Parathyroid adenoma (tissue), 2 donors: Measurements from ENCODE around the gene SUGP2.

Experiments
- H2AFZ ChIP-seq: fragments of 300-600 bp; sonication (generic); one replicate; pipeline ENCODE4 v1.7.0; 2017; ENCODE audit warnings: antibody characterized with exemption, mild to moderate bottlenecking
- H3K27ac ChIP-seq: fragments of 300-600 bp; sonication (generic); one replicate; pipeline ENCODE4 v1.7.0; 2017
- H3K27me3 ChIP-seq: fragments of 300-600 bp; sonication (generic); one replicate; pipeline ENCODE4 v1.7.0; 2017; ENCODE audit warnings: low read length; ENCODE audit not compliant: control insufficient read depth, insufficient read depth
- H3K36me3 ChIP-seq: fragments of 300-600 bp; sonication (generic); one replicate; pipeline ENCODE4 v1.7.0; 2017; ENCODE audit warnings: low read length; ENCODE audit not compliant: control insufficient read depth, insufficient read depth
- H3K4me1 ChIP-seq: fragments of 300-600 bp; sonication (generic); one replicate; pipeline ENCODE4 v1.7.0; 2017; ENCODE audit warnings: control low read depth
- H3K4me2 ChIP-seq: fragments of 300-600 bp; sonication (generic); one replicate; pipeline ENCODE4 v1.7.0; 2017; ENCODE audit warnings: low read length
- H3K4me3 ChIP-seq: fragments of 300-600 bp; sonication (generic); one replicate; pipeline ENCODE4 v1.7.0; 2017; ENCODE audit warnings: low read depth, low read length
- H3K79me2 ChIP-seq: fragments of 300-600 bp; sonication (generic); one replicate; pipeline ENCODE4 v1.7.0; 2017; ENCODE audit warnings: control low read depth
- H3K9ac ChIP-seq: fragments of 300-600 bp; sonication (generic); one replicate; pipeline ENCODE4 v1.7.0; 2017; ENCODE audit warnings: mild to moderate bottlenecking
- H3K9me3 ChIP-seq: fragments of 300-600 bp; sonication (generic); one replicate; pipeline ENCODE4 v1.7.0; 2017; ENCODE audit warnings: low read length; ENCODE audit not compliant: control insufficient read depth
- TF ChIP-seq, protein P1 (sequence below): fragments of 300-600 bp; sonication (generic); IDR thresholded peaks from one replicate; pipeline ENCODE4 v1.7.0; 2017; ENCODE audit warnings: antibody characterized with exemption, mild to moderate bottlenecking
- donor health status: primary hyperparathyroidism.

Gene SUGP2

DNA sequence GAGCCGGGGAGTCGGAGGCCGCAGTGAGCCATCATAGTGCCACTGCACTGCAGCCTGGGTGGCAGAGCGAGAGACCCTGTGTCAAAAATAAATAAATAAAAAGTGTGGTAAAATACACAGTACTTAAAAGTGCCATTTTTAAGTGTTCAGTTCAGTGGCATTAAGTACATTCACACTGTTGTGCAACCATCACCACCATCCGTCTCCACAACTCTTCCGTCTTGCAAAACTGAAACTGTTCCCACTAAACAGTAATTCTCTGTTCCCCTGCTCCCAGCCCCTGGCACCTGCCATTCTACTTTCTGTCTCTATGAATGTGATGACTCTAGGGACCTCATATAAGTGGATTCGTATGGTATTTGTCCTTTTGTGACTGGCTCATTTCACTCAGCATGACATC lies 43.8 kb upstream of the SUGP2 start:
- H3K4me3 ChIP-seq, result no peak overlapping the region
- no peaks in the 10 kb centered on the region for H3K36me3 ChIP-seq
- peaks cover 41% of the 10 kb centered on the region for H3K79me2 ChIP-seq
- no peak overlapping the region for H3K4me2 ChIP-seq
- no peak overlapping the region for H3K27ac ChIP-seq
- H3K4me1 ChIP-seq, result no peaks in the 10 kb centered on the region
- H2AFZ ChIP-seq, result no peak overlapping the region
- no peak overlapping the region for H3K9ac ChIP-seq
- H3K27me3 ChIP-seq, result no peaks in the 10 kb centered on the region
- H3K9me3 ChIP-seq, result no peaks in the 10 kb centered on the region
- TF ChIP-seq, protein P1, sequence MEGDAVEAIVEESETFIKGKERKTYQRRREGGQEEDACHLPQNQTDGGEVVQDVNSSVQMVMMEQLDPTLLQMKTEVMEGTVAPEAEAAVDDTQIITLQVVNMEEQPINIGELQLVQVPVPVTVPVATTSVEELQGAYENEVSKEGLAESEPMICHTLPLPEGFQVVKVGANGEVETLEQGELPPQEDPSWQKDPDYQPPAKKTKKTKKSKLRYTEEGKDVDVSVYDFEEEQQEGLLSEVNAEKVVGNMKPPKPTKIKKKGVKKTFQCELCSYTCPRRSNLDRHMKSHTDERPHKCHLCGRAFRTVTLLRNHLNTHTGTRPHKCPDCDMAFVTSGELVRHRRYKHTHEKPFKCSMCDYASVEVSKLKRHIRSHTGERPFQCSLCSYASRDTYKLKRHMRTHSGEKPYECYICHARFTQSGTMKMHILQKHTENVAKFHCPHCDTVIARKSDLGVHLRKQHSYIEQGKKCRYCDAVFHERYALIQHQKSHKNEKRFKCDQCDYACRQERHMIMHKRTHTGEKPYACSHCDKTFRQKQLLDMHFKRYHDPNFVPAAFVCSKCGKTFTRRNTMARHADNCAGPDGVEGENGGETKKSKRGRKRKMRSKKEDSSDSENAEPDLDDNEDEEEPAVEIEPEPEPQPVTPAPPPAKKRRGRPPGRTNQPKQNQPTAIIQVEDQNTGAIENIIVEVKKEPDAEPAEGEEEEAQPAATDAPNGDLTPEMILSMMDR, result no peak

DNA sequence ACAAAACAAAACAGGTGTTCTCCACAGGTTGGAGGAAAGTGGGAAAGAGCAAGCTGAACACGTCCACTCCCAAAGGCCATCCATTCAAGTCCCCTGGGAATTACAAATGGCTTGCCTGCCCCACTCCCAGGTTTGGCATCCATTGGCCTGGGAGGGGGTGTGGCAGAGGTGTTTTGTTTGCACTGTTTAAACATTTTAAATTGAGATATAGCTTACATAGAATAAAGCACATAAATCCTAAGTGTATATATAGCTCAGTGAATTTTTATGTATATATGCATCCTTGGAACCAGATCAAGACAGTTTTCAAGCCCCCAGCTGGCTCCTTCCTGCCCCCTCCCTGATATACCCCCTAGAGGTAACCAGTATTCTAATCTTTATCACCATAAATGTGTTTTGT lies 43.2 kb upstream of the SUGP2 start:
- no peaks in the 10 kb centered on the region for H3K4me1 ChIP-seq
- no peaks in the 10 kb centered on the region for H3K36me3 ChIP-seq
- H3K27me3 ChIP-seq, result no peaks in the 10 kb centered on the region
- TF ChIP-seq, protein P1, result no peak
- no peak overlapping the region for H3K9ac ChIP-seq
- no peak overlapping the region for H3K4me3 ChIP-seq
- no peak overlapping the region for H3K27ac ChIP-seq
- H3K9me3 ChIP-seq, result no peaks in the 10 kb centered on the region
- H3K79me2 ChIP-seq, result peaks cover 40% of the 10 kb centered on the region
- no peak overlapping the region for H3K4me2 ChIP-seq
- no peak overlapping the region for H2AFZ ChIP-seq

DNA sequence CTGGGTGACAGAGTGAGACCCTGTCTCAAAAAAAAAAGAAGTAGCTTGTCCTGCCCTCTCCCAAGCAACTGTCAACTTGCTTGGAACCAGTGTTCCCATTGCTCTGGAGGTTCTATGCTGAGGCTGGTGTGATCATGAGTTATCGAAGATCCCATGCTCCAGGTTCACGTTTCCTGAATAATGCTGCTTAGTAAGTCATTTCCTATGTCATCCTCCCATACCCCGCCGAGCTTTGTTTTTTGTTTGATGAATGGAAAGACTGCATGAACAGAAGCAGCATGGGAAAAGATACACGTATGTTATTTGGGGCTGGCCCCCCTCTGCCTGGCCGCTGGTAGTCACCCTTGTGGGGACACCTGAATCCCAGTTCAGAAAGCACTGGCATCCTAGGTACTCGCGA lies 41.8 kb upstream of the SUGP2 start:
- Histone ChIP-seq H3K4me2 (no peak overlapping the region), H3K79me2 (peaks cover 45% of the 10 kb centered on the region), H3K4me3 (no peak overlapping the region), H3K9me3 (no peaks in the 10 kb centered on the region), H2AFZ (no peak overlapping the region), H3K27me3 (no peaks in the 10 kb centered on the region), H3K4me1 (no peaks in the 10 kb centered on the region), H3K27ac (no peak overlapping the region), H3K9ac (no peak overlapping the region), H3K36me3 (no peaks in the 10 kb centered on the region)
- TF ChIP-seq, protein P1, result no peak

DNA sequence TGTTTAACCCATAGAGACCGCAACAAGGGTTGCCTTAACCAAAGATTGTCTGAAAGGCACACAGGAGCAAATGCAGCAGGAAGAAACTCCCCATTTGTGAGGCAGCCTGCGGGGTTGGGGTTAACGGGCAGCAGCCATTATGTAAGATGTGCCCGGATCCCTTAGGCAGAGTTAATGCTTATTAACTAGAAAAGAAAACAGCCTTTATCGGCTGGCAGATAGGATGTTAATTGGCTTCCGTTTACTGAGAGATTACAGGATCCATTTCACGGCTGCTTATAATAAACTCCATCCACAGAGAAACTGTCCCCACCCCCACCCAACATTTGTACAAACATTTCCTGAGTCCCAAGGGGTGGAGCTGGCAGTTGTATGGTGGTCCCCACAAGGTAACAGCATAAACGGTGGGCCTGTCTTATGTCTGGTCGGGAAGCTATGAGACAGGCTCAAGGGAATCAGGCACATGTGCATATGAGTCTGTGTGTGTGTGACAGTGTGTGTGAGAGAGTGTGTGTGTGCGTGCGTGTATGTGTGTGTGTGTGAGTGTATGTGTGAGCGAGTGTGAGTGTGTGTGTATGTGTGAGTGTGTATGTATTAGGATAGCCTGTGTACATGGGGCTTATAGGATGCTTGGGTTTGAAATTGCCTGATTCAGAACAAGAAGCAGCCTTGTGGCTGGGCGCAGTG lies 41.0 kb upstream of the SUGP2 start:
- Histone ChIP-seq H3K4me2 (no peak overlapping the region), H2AFZ (no peak overlapping the region), H3K27ac (no peak overlapping the region), H3K9ac (no peak overlapping the region), H3K9me3 (no peaks in the 10 kb centered on the region), H3K79me2 (peaks cover 45% of the 10 kb centered on the region), H3K4me3 (no peak overlapping the region), H3K4me1 (no peaks in the 10 kb centered on the region), H3K27me3 (no peaks in the 10 kb centered on the region), H3K36me3 (no peaks in the 10 kb centered on the region)
- TF ChIP-seq, protein P1, result no peak

DNA sequence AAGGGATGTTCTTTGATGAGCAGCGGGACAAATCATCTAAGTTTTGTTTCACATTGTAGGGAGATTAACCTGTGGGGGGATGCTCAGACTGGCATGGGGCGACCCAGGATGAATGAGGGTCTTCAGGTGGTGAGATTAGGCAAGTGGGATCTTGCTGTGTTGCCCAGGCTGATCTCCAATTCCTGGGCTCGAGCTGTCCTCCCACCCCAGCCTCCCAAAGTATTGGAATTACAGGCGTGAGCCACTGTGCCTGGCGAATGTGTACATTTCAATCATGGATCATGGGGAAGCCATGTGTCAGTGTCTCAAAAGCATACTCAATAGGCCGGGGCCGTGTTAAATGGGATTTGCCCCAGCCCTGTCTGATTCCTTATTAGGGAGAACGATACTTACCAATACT lies 38.6 kb upstream of the SUGP2 start:
- Histone ChIP-seq H3K9ac (no peak overlapping the region), H3K4me1 (peaks cover 3% of the 10 kb centered on the region)

More for the DNA sequence above, 38.6 kb upstream of the SUGP2 start:
- no peaks in the 10 kb centered on the region for H3K36me3 ChIP-seq
- no peak overlapping the region for H3K4me3 ChIP-seq
- H3K4me2 ChIP-seq, result no peak overlapping the region
- H3K79me2 ChIP-seq, result peaks cover 43% of the 10 kb centered on the region
- no peaks in the 10 kb centered on the region for H3K9me3 ChIP-seq
- no peak overlapping the region for H2AFZ ChIP-seq
- no peaks in the 10 kb centered on the region for H3K27me3 ChIP-seq
- no peak overlapping the region for H3K27ac ChIP-seq
- TF ChIP-seq, protein P1, result no peak
